Neutrophil (primary cell): ENCODE results near the gene RNU2-1.
"Not testable (repeated sequence)": the region's sequence is repeated elsewhere in the genome, so short reads cannot be mapped to it uniquely, and the experiment has no call there.

Experiments used
- H3K27ac ChIP-seq: fragments of 200-600 bp; sonication (generic); 2 replicates; pipeline ENCODE4 v1.5.1; 2016; ENCODE audit warnings: mild to moderate bottlenecking, moderate library complexity
- H3K27me3 ChIP-seq: fragments of 200-600 bp; sonication (generic); 2 replicates; pipeline ENCODE4 v1.6.0; 2016; ENCODE audit warnings: mild to moderate bottlenecking
- H3K36me3 ChIP-seq: fragments of 200-600 bp; sonication (generic); 2 replicates; pipeline ENCODE4 v1.5.1; 2017
- H3K4me1 ChIP-seq, 2 experiments: fragments of 200-600 bp in 1 of 2; sonication (generic) in 1 of 2; 1 replicate in 1 of 2; 2 replicates in 1 of 2; pipeline versions ENCODE4 v1.5.1 to v1.6.1; 2013 to 2016; ENCODE audit warnings: low read depth in 1 of 2, low read length in 1 of 2, mild to moderate bottlenecking in 1 of 2, moderate library complexity in 1 of 2; ENCODE audit not compliant: control insufficient read depth in 1 of 2, insufficient read depth in 1 of 2
- H3K4me3 ChIP-seq, 2 experiments: fragments of 200-600 bp in 1 of 2; sonication (generic) in 1 of 2; 1 replicate in 1 of 2; 2 replicates in 1 of 2; pipeline ENCODE4 v1.5.1; 2013 to 2016; ENCODE audit warnings: low read depth in 1 of 2, low read length in 1 of 2, mild to moderate bottlenecking in 1 of 2, moderate library complexity in 1 of 2
- H3K9me3 ChIP-seq: fragments of 200-600 bp; sonication (generic); 2 replicates; pipeline ENCODE4 v1.5.1; 2016
- CTCF ChIP-seq: fragments of 200-600 bp; sonication (generic); IDR thresholded peaks from 2 replicates; pipeline ENCODE4 v1.5.1; 2016; ENCODE audit warnings: antibody characterized with exemption

Gene RNU2-1

DNA sequence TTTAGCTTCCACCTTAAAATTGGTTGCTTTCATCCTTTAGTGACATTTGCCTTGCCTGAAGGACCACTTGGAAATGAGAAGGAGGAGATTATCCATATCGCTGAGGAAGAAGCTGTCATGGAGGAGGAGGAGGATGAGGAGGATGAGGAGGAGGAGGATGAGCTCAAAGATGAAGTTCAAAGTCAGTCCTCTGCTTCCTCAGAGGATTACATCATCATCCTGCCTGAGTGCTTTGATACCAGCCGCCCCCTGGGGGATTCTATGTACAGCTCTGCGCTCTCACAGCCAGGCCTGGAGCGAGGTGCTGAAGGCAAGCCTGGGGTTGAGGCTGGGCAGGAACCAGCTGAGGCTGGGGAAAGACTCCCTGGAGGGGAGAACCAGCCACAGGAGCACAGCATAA lies 33.6 kb downstream of the RNU2-1 start:
- Histone ChIP-seq H3K4me1 (no peaks in the 10 kb centered on the region), H3K36me3 (peaks cover 100% of the 10 kb centered on the region), H3K4me3 (no peak overlapping the region), H3K27me3 (no peaks in the 10 kb centered on the region), H3K9me3 (no peaks in the 10 kb centered on the region), H3K27ac (no peak overlapping the region)
- no peak for TF ChIP-seq CTCF

- Histone ChIP-seq H3K27me3 (no peaks in the 10 kb centered on the region), H3K27ac (no peak overlapping the region), H3K4me3 (no peak overlapping the region), H3K4me1 (no peaks in the 10 kb centered on the region), H3K36me3 (peaks cover 100% of the 10 kb centered on the region), H3K9me3 (no peaks in the 10 kb centered on the region)
- no peak for TF ChIP-seq CTCF
Observed at GRCh38 chr17:43199633-43200032, 34.1 kb downstream of the RNU2-1 start.

DNA sequence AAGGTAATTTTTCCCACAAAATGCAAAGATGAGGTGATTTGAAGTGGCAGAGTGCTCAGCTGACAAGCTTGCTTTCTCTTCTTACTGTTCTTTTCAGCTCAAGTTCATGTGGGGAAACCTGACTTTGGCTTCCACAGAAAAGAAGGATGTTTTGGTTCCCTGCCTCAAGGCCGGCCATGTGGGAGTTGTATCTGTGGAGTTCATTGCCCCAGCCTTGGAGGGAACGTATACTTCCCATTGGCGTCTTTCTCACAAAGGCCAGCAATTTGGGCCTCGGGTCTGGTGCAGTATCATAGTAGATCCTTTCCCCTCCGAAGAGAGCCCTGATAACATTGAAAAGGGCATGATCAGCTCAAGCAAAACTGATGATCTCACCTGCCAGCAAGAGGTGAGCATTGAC lies 40.5 kb downstream of the RNU2-1 start:
- Histone ChIP-seq H3K4me3 (no peak overlapping the region), H3K9me3 (no peaks in the 10 kb centered on the region), H3K27me3 (no peaks in the 10 kb centered on the region), H3K36me3 (peaks cover 100% of the 10 kb centered on the region), H3K27ac (no peak overlapping the region), H3K4me1 (no peaks in the 10 kb centered on the region)
- TF ChIP-seq CTCF: no peak

GRCh38 chr17:43186656-43187055 lies 47.1 kb downstream of the RNU2-1 start:
- H3K4me3 ChIP-seq, H3K9me3 ChIP-seq, H3K27ac ChIP-seq, H3K27me3 ChIP-seq, H3K4me1 ChIP-seq: not testable (repeated sequence)
- peaks cover 94% of the 10 kb centered on the region for H3K36me3 ChIP-seq

DNA sequence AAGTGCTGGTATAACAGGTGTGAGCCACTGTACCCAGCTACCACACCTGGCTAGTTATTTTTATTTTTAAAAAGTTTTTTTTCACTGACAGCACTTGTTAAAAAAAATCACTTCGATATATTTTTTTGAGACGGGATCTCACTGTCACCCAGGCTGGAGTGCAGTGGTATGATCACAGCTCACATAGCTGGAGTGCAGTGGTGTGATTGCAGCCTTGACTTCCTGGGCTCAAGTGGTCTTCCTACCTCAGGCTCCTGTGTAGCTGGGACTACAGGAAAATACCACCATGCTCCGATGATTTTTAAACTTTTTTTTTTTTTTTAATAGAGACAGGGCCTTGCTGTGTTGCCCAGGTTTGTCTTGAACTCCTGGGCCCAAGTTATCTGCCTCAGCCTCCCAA lies 49.9 kb downstream of the RNU2-1 start:
- Histone ChIP-seq H3K4me1 (no peaks in the 10 kb centered on the region), H3K9me3 (no peaks in the 10 kb centered on the region), H3K27me3 (no peaks in the 10 kb centered on the region), H3K36me3 (peaks cover 94% of the 10 kb centered on the region), H3K27ac (no peak overlapping the region), H3K4me3 (no peak overlapping the region)
- TF ChIP-seq CTCF: no peak
